T-helper 1 cell treated with Interleukin-12 subunit alpha and Interleukin-12 subunit beta and Interleukin-4 antibody, amounts not matched to agents 30 ng/mL and 1 ng/mL, for 36 hours (primary cell): ENCODE data around the gene GPR89A. TPM values are rescaled to one million over a fixed set of nuclear protein-coding genes. Genes with fewer than 3 reads are reported as not detected.
"Not testable (repeated sequence)": the region's sequence is repeated elsewhere in the genome, so short reads cannot be mapped to it uniquely, and the experiment has no call there.

Experiments
- intact Hi-C: fragments of 100-400 bp; cut with micrococcal nuclease; formaldehyde crosslinking; loops from one replicate; pipeline ENCODE4 v1.15.1; 2024
- total RNA-seq: library from RNA; stranded (reverse); gene quantifications from 2 replicates; pipeline ENCODE4 v1.2.3, GENCODE V29; 2022

The GPR89A gene
- total RNA-seq, 1 donor from 2014 or later = 38.9 TPM

DNA sequence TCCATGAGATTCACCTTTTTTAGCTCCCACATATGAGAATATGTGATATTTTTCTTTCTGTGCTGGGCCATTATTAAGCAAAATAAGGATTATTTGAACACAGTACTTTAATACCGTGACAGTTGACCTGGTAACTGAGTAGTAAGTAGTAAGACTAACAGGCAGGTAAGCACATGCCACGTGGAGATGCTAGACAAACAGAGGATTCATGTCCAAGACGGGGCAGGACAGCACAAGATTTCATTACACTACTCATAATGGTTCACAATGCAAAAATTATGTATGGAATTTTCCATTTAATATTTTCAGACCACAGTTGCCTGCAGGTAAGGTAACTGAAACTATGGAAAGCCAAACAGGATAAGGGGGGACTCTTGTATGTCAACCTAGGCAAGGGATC is 77.1 kb downstream of the GPR89A start:
- intact Hi-C loops = not testable (repeated sequence)

DNA sequence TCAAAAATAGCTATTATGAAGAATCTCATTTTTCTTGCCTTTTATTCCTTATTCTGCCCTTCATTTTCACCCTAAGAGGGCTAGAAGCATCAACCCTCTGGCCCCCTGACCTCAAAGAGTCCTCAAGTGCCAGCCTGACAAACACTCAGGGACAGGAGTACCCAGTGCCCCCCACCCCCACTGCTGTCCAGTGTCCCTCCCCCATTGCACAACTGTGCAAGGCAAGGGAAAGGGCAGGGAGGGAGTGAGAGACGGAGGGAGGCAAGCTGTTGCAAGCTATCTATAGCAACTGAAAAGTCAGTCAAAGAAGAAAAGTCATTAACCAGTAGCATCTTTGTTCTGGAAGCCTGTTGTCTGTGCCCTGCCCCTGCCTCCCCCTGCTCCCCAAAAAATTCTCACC is 78.3 kb downstream of the GPR89A start:
- intact Hi-C loops = not testable (repeated sequence)

DNA sequence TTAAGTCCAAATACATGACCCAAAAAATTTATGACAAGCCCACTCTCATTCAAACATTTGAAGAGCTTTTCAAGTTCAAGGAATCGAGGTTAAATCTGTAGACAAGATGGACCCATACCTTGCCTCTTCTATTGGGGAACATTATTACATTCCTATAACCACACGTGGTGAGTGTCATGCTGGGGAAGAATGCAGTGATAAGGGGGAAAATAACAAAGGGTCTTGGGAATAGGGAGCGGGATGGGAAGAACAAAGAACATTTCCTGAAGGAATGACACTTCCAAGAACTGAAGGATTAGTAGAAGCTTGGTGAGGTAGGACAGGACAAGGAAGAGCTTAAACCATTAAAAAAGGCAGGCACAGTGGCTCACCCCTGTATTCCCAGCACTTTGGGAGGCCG is 80.5 kb downstream of the GPR89A start:
- intact Hi-C loops = no loop called here

DNA sequence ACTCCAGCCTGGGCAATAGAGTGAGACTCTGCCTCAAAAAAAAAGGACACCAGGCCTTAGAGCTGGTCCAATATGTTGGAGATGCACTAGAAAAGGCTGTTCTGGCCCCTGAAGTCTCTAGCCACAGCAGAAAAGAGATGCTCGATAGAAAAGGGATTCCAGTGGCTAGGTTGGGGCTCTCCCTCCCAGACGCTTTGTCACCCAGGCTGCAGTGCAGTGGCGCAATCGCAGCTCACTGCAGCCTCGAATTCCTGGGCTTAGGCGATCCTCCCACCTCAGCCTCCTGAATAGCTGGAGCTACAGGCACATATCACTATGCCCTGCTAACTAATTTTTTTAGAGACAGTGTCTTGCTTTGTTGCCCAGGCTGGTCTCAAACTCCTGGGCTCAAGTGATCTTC is 81.1 kb downstream of the GPR89A start:
- intact Hi-C loops = no loop called here

DNA sequence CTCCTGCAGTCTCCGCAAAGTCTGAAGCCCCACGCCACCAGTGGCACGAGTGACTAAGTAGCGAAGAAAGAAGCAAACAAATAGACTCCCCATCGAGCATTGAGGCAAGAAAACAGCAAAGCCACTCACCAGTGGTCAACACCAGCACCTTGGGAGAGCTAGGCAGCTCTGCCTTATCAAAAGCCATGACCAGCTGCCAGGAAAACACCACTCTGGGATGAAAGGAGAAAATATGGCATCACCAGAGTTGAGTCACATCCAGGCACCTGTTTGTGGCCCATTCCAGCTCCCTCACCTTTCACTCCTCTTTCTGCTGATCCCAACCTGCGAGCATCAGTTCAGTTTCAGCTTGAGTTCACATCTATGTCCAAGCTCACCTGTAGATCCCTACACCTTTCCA is 82.1 kb downstream of the GPR89A start:
- intact Hi-C loops = no loop called here

DNA sequence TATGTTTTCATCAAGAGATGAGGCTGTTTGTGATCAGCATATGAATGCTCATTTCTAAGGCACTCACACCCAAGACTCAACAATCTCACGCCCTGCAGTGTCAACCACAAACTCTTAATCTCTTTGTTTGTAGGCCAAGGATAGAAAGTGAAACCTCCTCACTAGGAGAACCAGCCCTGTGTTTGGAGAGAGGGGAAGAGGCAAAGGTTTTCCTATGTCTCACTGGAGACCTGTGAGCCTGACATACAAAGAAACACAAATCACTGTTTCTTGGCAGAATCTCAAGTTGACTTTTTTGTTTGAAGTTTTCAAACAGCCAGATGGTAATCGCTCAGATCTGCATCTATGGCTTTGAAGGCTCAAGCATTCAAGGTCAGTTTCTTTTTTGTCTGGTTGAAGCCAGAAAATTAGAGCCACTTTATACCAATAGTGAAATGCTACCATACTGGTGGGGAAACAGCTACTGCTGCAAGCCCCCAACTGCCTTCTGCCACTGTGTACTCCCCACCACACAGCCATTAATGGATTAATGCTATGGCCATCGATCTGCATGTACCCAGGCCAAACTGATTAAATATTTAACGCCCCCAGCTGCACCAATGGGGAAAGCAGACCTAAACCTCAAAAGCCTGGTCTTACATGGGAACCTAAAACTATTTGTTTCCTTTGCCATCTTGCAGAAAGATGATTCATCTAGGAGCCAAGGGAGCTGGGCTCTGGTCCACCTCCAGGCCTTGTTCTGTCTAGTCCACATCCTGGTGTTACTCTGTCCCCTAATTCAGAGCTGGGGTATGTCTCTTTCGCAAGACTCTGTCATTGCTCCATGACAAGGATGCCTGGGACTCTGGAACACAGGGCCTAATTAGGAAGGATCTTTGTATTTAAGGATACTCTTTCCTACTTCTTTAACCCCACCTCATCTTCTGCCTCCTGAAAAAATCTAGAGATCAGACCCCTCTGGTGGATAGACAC is 83.1 kb downstream of the GPR89A start:
- intact Hi-C loops = no loop called here

DNA sequence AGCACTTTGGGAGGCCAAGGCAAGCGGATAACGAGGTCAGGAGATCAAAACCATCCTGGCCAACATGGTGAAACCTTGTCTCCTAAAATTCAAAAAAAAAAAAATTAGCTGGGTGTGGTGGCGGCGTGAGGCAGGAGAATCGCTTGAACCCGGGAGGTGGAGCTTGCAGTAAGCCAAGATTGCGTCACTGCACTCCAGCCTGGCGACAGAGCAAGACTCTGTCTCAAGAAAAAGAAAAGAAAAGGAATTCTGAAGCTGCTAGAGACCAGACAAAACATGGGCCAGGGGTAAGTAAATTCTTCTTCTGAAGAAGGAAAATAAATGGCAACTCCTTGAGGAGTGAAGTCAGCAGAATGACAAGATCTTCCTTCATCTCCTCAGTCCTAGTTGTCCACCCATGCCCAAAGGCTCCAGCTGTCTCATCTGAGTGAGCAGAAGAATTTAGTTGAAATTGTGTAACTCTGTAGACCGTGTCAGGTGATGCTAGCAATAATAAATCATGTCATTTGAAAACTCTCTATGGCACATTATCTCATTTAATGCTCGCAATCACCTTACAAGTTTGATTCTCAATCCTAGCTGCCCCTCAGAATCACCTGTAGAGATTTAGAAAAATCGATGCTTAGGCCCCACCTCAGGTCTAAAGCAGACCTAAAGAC is 85.1 kb downstream of the GPR89A start:
- intact Hi-C loops = no loop called here

DNA sequence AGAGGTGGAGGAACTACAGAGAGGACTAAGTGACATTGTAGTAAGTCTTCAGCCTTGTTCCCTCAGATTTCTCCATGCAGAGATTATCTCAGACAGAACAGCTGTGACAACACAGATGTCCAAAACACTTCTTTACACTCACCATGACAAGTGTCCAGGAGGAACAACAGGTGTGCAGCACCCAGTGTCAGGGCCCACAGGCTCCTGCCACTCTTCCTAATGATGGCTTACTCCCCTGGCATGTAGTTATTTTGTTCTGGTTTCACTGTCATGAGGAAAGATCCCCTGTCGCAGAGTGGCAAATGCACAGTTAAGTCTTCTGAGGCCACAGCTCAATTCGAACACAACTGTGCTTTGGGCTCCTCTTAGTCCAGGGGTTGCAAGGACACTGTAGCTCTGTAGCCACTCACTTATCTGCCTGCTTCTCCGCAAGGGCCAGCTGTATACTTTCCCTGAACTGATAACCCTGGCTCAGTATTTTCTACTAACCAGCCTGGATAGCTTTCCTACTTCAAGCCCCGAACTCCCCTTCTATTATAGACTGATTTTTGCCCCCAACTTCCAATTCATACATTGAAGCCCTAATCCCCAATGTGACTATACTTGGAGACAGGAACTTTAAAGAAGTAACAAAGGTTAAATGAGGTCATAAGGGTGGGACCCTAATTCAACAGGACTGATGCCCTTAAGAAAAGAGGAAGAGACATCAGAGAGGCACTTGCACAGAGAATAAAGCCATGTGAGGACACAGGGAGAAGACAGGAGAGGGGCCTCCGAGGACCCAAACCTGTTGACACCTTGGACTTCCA is 88.2 kb downstream of the GPR89A start:
- intact Hi-C loops = no loop called here

DNA sequence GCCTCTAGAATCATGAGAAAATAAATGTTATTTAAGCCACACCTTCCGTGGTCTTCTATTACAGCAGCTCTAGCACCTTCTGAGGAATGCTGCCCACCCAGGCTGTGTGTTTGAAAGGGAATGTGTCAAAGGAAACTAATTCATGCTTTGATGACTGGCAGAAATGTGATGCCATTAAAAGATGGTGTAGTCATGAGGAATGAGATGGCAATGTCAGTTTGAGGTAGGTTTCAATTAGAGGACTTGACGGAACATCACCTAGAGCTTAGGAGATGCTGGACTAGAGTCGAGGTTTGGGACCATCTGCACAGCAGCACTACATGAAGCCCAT is 88.8 kb downstream of the GPR89A start:
- intact Hi-C loops = no loop called here

DNA sequence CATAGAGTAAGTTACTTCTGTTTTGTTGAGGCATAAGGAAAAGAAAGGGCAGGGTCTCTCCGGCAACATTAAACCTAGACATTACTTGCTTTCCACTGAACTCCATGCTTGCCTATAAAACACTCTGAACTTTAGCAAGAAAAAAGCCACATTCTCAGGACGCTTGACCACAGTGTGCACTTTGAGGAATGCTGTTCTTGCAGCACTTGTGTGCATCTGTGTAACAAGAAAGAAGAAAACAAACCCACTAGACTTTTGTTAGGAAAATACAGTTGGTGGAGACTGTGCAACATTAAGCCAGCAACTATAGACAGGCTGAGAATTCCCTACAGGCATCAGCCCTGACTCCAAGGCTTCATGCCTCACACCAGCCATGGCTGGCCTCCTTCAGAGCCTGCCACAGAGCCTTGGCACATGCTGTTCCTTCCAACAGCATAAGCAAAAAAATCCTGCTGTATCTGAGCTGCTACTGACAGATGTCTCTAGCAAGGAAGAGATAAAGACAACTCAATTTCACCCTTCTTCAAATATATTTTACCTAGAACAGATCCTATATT is 93.6 kb downstream of the GPR89A start:
- intact Hi-C loops = no loop called here

DNA sequence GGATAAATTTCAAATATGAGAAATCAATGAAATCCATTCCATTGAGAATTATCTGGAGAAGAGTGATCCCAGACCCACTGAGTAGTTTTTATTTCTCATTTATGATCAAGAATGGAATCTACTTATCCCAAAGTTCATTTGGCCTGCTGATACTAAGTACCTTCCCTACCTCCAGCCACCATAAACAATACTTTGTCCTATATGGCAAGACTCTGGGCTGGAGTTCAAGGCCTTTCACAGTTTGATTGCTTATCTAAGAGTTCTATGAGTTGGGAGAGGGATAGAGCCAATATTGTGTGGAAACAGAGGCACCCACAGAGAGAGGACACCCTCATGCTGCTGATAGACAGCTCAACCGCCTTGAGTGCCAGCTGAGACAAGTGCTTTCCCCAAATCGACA is 94.3 kb downstream of the GPR89A start:
- intact Hi-C loops = no loop called here

DNA sequence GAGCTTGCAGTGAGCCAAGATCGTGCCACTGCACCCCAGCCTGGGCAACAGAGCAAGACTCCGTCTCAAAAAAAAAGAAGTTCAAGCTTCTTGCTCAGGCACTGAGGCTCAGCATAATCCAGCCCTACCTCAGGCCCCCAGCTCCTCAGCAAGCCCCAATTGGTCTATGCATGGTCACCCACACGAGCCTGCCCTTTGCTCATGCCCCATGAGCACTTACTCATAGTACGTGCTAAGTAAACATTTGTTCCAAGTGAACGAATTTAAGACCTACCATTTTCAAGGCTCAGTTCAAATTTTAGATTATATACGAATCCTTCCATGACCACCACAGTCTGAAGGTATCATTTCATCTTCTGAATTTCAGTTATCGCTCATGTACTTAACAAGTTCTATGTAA is 95.0 kb downstream of the GPR89A start:
- intact Hi-C loops = no loop called here

DNA sequence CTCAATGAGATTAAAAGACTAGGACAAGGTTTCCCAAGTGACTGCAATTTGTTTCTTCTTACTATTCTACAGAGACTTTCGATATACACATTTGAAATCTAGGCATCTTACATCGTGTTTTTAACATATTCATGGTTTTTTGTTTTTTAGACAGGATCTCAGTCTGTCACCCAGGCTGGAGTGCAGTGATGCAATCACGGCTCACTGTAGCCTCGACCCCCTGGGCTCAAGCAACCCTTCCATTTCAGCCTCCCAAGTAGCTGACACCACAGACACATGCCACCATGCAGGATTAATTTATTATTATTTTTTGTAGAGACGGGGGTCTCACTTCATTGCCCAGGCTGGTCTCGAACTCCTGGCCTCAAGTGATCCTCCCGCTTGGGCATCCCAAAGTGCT is 97.8 kb downstream of the GPR89A start:
- intact Hi-C loops = no loop called here

DNA sequence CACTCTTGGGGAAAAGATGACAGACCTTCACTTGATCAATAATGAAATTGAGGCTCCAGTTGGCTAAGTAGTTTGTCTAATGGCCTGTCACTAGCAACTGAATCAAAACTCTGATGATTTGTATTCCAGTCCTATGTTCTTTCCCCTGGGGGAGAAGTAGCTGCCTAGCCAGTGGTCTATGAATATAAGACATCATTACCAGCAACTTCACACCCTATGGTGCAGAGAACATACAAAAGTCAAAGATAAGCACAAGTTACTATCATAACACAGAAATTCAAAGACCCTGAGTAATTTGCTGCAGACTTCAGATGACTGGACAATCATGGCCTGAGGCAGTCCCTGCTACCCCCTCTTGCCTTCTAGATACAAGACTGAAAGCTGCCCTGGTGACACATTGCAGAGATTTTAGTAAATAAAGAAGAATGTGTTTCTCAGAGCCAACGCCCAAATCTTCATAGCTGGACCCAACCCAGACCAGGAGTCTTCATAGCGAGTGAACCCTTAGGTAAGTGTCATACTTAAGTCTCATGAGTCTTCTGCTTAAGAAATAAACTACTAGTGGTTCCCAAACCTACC is 98.4 kb downstream of the GPR89A start:
- intact Hi-C loops = no loop called here

DNA sequence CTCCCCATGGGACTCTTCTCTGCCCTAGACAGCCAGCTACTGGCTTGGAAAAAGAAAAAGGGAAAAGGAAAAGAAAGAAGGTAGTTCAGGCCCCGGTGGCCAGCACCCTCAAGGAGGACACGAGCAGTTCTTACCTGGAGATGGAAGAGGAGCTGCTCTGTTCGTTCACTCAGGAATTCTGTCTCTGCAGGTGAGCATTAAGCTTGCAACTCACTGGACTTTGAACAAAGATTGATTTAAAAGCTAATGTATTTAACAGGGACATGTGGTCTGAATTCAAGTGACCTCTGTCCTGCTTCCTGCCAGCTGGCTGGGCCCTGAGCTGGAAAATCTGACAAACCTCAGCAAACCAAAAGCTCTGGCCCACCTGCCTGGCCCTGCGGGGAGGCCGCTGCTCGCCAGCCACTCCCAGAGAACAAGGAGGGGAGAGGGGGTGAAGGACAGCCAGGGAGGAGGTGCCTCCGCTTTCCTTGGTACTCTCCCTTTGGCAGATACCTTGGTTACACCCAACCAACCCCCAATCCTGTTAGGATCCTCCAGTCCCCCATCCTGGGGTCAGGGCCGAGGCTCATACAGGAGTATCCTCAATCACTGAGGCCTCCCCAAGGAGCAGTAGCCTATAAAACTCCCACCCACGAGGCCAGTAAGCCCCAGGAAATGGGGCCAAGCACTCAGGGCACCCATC is 99.5 kb downstream of the GPR89A start, which contains the start of gene PDZK1:
Gene PDZK1 (minus strand): TSS at position 186 of the 685 bp plus-strand sequence. CDS start 19,347 bp downstream, outside the sequence.
- intact Hi-C loops = no loop called here

DNA sequence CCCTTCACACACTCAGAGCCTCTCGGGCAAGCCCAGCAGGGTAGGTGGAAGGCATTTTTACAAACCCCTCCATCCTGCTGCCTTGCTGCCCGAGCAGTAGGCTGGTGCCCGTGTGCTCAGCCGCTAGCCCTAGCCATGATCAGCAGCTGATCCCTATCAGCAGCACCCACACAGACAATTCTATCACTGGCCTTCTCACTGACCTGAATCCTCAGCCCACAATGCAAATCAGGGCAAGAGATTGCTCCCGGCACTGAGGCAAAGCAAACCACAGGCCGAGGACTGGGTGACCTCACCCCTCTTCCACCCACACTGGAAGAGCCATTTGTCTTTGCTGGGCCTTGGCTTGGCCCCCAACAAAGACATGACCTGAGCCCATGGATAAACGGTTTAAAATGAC is 100.3 kb downstream of the GPR89A start:
- intact Hi-C loops = no loop called here

DNA sequence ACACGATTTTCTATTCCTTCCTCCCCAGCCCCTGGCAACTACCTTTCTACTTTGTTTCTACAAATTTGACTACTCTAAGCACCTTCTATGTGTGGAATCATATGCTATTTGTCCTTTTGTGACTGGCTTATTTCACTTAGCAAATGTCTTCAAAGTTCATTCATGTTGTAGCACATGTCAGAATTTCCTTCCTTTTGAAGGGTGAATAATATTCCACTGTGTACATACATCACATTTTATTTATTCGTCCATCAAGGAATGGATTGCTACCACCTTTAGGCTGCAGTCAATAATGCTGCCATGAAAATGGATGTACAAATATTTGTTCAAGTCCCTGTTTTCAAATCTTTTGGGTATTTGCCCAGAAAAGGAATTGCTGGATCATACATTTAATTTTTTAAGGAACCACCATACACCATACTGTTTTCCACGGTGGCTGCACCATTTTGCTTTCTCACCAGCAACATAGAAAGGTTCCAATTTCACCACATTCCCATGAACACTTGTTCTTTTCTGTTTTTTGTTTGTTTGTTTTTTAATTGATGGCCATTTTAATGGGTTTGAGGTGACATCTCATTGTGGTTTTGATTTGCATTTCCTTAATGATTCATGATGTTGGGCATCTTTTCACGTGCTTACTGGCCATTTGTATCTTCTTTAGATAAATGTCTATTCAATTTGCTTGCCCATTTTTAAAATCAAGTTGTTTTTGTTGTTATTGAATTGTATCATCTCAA is 102.7 kb downstream of the GPR89A start:
- intact Hi-C loops = no loop called here

DNA sequence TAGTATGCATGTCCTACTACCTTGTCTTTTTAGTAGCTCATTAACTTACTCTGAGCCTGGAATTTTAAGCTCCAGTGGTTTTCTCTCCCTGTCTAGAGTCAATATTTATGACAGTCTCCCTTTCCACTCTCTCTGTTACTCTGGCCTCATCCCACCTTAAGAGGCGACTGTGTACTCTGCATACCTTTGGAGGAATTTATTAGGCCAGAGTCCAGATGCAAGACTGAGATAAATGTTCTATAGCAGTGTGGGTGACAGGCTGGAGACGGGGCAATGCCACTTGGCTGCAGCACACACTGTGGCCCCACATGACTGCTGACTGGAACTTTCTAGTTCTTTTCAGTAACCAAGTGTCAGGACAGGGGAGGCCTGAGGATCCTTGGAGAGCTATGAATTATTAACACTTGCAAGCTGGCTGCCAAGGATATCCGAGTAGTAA is 103.4 kb downstream of the GPR89A start:
- intact Hi-C loops = no loop called here

DNA sequence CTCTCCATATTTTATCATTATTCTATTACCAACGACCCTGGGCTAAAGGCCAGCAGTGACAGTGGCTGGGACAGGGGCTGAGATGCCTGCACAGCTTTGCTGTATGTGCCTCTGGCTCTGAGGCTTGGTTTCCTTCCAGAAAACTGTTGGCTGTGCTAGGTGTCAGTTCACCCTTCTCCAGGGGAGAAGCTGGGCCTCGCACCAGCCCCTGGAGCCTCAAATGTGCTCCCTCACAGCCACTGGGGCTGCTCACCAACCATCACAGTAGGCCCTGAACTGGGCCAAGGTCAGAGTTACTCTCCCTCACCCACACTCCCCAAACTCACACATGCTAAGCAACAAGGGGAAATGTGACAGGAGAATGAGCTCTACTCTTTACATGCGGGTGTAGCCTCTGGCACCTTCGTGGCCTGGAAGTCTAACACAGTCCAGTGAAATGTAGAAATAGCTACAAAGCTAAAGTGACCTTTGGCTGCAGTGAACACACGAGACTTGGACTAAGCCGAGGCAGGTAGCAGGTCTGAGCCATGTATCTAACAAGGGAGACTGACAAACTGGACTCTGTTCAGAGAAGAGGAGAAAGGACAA is 106.8 kb downstream of the GPR89A start:
- intact Hi-C loops = no loop called here
